Adrenal gland (tissue), 5 donors: ENCODE data around the gene DDO.

Experiments
- POLR2A ChIP-seq, 2 donors: fragments of 450-650 bp; IDR thresholded peaks; one replicate each; pipeline ENCODE4 v1.6.1; 2017; ENCODE audit warnings: antibody characterized with exemption in 2 of 2, mild to moderate bottlenecking in 2 of 2, moderate library complexity in 1 of 2
- TF ChIP-seq, protein P1 (sequence below), 6 experiments: fragments of 450-650 bp in 4 of 6; fragments of 200-600 bp in 2 of 6; sonication (generic) in 1 of 6; IDR thresholded peaks; 1 replicate in 5 of 6; 2 replicates in 1 of 6; pipeline versions ENCODE4 v1.5.1 to v1.8.0; 2016 to 2021; ENCODE audit warnings: antibody characterized with exemption in 6 of 6, mild to moderate bottlenecking in 2 of 6, moderate library complexity in 1 of 6
- donor health status: DM: no; HTN: no; CAD: no.

DNA sequence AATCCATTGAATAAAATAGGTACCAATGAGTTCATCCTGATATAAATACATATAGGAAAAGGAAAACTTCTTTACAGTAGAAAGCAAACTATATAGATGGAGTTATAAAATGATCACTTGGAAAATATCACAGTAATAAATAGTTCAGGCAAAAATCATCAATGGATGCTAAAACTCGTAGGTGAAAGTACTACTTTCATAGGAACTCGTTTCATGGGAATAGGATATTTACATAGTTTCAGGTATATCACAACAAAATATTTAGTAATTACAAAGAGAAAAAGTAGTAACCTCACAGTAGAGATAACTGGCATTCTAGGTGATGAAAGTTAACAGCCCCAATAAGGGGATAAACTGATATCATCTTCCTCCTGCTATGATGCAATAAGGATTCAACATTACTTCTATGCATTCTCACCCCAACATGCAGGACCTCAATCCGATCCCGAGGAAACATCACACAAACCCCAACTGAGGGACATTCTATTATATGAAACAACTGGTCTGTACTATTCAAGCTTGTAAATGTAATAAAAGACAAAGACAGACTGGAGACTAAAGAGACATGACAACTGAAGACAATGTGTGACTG is 13.7 kb downstream of the DDO start:
- TF ChIP-seq, protein P1, sequence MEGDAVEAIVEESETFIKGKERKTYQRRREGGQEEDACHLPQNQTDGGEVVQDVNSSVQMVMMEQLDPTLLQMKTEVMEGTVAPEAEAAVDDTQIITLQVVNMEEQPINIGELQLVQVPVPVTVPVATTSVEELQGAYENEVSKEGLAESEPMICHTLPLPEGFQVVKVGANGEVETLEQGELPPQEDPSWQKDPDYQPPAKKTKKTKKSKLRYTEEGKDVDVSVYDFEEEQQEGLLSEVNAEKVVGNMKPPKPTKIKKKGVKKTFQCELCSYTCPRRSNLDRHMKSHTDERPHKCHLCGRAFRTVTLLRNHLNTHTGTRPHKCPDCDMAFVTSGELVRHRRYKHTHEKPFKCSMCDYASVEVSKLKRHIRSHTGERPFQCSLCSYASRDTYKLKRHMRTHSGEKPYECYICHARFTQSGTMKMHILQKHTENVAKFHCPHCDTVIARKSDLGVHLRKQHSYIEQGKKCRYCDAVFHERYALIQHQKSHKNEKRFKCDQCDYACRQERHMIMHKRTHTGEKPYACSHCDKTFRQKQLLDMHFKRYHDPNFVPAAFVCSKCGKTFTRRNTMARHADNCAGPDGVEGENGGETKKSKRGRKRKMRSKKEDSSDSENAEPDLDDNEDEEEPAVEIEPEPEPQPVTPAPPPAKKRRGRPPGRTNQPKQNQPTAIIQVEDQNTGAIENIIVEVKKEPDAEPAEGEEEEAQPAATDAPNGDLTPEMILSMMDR (IDR thresholded peaks at IDR 0.05): no peak
- TF ChIP-seq POLR2A (IDR thresholded peaks at IDR 0.05): no peak
